H7 (cell line): ENCODE results near the gene GSS. TPM values are rescaled to one million over a fixed set of nuclear protein-coding genes. Genes with fewer than 3 reads are reported as not detected.

Source experiments
- DNase-seq: peaks from one replicate; pipeline ENCODE4 v3.0.0; 2012
- H3K27me3 ChIP-seq: 2 replicates; pipeline ENCODE4 v1.6.0; 2011; ENCODE audit warnings: mild to moderate bottlenecking, low read length; ENCODE audit not compliant: control insufficient read depth, insufficient read depth
- H3K36me3 ChIP-seq: replicated peaks from 2 replicates; pipeline ENCODE4 v1.5.1; 2011; ENCODE audit warnings: low read length; ENCODE audit not compliant: control insufficient read depth, insufficient read depth
- H3K4me3 ChIP-seq: 2 replicates; pipeline ENCODE4 v1.5.1; 2011; ENCODE audit warnings: low read depth, mild to moderate bottlenecking, control low read depth, low read length, moderate library complexity; ENCODE audit not compliant: insufficient read depth
- total RNA-seq: library from RNA; depleted of rRNA; stranded (reverse); fragments of >200 nt; shearing (Covaris generic); gene quantifications from 2 replicates; pipeline ENCODE4 v1.2.3, GENCODE V29; 2014

The GSS gene
- total RNA-seq, 1 experiment from 2014 or later = 72.2 TPM

DNA sequence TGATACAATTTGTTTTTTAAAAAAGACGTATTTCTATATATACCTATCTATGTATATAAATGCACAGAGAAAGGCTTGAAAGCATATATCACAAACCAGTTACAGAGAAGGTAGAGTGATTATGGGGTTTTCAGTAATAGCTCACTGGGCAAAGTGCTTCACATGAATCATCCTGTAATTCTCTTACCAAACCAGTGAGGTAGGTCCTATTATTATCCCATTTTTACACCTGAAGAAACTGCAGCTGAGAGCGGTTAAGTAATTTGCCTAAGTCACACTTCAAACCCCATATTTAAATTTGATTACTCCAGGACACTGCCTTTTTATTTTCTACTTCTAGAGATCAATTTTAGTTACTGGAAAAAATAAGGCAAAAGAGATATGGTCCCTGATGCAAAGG is 4.4 kb downstream of the GSS start:
- H3K36me3 ChIP-seq = peaks cover 3% of the 10 kb centered on the region; the same call in 1 of the 2 replicates
- no peaks in the 10 kb centered on the region for H3K27me3 ChIP-seq
- DNase-seq = no peak
- no peak overlapping the region for H3K4me3 ChIP-seq

DNA sequence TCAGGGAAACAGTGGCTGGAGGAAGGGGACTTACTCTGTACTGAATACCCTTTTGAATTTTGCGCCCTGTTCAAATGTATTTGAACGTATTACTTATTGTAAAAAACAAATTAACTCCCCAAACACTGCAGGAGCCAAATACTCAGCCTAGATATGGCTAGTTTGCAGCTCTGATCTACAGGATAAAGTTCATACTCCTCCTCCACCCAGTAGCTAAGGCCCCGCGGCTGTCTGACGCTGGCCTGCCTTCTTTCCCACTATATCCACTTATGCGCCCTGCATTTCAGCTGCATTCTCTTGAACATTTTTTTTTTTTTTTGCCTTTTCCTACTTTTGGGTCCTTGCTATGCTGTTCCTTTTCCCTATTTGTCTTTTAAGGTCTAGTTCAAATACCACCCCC is 6.5 kb downstream of the GSS start:
- no peak for DNase-seq
- H3K4me3 ChIP-seq = no peak overlapping the region
- H3K36me3 ChIP-seq = peaks cover 5% of the 10 kb centered on the region
- H3K27me3 ChIP-seq = no peaks in the 10 kb centered on the region

DNA sequence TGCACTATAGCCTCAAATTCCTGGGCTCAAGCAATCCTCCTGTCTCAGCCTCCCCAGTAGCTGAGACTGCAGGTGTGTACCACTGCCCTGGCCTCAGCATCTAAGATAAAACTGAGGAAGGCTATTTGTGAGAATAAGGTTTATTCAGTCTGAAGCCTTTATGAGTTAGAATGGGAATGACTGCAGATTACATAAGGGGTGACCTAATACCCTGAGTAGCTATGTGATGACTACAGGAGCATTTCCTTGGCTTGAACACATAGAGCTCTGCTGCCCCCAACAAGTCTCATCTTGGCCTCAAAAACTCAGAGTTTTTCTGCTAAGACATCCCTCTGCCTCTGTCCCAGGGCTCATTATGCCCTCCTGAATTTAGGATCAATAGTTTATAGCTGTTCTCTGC is 7.6 kb downstream of the GSS start:
- Histone ChIP-seq H3K27me3 (no peaks in the 10 kb centered on the region), H3K4me3 (no peak overlapping the region), H3K36me3 (peaks cover 5% of the 10 kb centered on the region)
- DNase-seq = no peak

DNA sequence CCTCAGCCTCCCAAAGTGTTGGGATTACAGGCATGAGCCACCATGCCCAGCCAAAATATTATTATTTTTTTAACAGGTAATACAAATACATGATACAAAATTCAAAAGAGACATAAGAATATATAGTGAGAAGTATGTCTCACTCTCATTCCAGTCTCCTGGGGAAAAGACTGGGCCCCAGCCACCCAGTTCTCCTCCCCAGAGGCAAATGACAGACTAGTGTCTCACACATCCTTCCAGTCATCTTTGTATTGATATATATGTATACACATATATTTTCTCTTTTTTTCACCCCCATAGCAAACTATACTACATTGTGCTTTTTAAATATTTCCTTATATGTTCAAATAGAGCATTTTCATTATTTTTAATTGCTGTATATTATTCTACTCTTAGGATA is 8.3 kb downstream of the GSS start:
- Histone ChIP-seq H3K27me3 (no peaks in the 10 kb centered on the region), H3K4me3 (no peak overlapping the region), H3K36me3 (peaks cover 11% of the 10 kb centered on the region)
- DNase-seq = no peak

DNA sequence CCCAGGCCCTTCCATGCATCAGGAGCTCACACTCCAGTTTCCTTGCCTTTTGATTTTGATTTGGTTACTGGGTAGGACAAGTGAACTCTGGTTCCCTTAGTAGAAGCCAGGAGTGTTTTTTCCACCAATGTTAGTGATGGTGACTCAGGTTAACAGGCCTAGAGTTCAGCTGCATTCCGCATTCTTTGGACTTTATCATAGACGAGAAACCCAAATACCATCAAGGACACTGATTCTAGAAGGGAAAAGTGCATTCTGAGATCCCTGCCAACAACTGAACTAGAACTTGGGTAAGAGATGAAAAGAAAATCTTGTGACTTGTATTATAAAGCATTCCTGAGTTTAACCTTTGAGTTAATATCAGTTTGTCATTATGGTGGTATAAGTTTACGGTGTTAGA is 8.9 kb downstream of the GSS start:
- Histone ChIP-seq H3K27me3 (no peaks in the 10 kb centered on the region), H3K36me3 (peaks cover 13% of the 10 kb centered on the region), H3K4me3 (no peak overlapping the region)
- no peak for DNase-seq

DNA sequence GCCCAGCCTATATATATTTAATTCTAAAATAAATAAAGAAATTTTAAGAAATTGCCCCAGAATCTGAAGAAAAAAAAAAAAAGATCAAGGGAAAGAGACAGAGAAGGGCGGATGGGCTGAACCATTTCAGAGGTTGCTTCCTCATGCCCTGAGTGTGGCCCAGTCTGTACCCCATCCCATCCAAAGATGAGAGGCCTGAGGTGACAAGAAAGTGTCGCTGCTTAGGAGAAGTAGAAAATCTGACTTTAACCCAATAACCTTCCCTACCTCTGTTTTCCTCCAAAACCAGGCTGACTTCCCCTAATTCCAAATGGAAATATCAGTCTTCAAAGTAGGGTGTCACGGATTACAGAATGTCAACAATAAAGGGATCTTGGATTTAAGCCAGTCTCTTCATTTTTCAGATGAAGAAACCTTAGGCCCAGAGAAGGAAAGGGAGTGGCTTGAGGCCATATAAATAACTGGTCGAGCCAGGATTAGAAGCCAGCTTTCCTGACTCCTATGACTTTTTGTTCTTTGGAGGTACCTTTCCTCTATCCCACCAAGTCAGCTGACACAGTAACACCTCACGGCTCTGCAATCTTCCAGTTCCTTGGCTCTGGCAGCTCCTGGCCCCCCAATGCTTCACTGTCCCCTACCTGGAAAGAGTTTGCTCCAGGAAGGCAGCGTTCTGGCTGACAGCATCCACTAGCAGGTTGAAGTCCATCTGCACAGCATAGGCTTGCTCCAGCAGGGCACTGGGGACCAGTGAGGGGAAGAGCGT is 10.1 kb downstream of the GSS start:
- no peak for DNase-seq
- H3K27me3 ChIP-seq = no peaks in the 10 kb centered on the region
- peaks cover 15% of the 10 kb centered on the region for H3K36me3 ChIP-seq
- H3K4me3 ChIP-seq = no peak overlapping the region

DNA sequence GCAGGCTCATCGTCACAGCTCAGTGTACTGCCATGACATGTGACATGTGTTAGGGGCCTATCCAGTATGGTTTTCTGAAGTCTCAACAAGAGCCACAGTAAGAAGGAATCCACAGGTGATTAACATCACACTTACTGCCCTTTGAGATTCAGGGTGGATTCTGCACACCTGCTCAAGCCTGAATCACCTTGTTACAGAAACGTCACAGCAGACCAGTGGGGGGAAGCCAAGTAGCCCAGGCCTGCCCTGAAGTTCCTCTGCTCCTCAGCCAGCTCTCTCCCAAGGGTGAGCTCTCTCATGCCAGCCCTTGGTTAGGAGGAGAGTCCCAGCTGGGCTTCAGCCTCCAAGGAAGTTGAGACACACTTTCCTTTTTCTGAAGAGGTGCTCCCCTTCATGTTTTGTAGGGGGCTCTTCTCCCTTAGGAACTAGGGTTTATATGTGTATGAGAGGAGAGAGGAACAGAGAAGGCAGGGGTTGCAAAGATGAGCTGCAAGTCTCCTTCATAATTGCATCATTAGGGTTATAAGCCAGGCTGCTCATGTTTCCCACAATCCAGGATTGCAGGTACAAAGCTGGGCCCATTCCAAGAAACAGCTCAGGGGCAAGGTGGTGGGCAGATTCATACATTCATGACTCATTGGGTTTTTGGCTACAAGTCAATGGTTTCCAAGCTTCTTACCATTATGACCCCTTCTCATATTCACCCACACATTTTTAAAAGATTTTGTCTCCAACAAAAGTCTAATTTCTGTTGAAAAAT is 11.6 kb downstream of the GSS start:
- H3K4me3 ChIP-seq = no peak overlapping the region

DNA sequence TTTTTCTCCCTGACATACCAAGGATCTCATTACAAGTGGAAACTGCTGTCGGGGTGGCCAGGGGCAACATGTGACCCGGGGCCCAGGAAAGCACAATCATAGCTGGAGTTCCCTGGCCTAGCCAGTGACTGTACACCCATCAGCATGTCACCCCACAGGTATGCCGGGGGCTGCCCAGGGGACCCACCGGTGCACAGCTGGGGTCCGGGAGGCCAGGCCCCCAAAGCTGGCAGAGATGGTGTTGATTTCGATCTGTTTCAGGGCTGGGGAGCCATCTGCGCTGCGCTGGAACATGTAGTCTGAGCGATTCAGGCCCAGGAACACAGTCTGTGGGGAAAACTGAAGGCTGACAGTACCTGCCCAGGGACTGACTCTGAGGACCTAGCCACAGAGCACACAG is 13.3 kb downstream of the GSS start:
- no peak for DNase-seq
- peaks cover 18% of the 10 kb centered on the region for H3K36me3 ChIP-seq
- H3K4me3 ChIP-seq = no peak overlapping the region
- no peaks in the 10 kb centered on the region for H3K27me3 ChIP-seq

More for the DNA sequence above, 11.6 kb downstream of the GSS start:
- no peak for DNase-seq
- H3K27me3 ChIP-seq = no peaks in the 10 kb centered on the region
- peaks cover 16% of the 10 kb centered on the region for H3K36me3 ChIP-seq

DNA sequence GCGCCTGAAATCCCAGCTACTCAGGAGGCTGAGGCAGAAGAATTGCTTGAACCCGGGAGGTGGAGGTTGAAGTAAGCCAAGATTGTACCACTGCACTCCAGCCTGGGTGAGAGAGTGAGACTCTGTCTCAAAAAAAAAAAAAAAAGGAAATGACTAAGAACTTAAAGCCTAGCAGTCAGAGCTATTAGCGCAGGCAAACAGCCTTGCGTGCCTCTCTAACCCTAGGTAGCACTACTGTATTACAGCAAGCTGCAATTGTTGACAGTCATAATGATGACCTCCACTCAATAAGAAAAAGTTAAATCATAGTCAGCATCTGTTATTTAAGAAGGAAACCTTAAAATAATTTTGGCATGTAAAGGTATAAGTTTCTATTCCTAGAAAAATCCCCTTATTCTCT is 14.4 kb downstream of the GSS start:
- Histone ChIP-seq H3K36me3 (peaks cover 23% of the 10 kb centered on the region), H3K27me3 (no peaks in the 10 kb centered on the region), H3K4me3 (no peak overlapping the region)
- no peak for DNase-seq

DNA sequence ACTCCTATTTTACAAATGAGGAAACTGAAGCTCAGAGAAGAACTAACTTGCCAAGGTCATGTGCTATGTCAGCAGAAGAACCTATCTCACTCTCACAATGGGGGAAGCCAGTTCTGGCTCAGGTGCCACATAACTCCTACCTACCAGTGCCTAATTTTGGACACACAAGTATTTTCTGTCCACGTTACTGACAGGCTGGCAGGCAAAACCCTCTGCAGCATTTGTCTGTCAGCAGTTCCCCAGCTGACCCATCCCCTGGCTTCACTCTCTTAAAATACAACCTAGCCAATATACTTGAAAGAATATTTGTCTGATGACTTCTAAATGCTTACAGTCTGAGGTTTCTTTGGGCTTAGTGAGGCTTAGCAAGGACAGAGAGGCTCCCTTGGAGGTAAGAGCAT is 15.5 kb downstream of the GSS start:
- DNase-seq = no peak
- Histone ChIP-seq H3K27me3 (no peaks in the 10 kb centered on the region), H3K4me3 (no peak overlapping the region), H3K36me3 (peaks cover 24% of the 10 kb centered on the region)

DNA sequence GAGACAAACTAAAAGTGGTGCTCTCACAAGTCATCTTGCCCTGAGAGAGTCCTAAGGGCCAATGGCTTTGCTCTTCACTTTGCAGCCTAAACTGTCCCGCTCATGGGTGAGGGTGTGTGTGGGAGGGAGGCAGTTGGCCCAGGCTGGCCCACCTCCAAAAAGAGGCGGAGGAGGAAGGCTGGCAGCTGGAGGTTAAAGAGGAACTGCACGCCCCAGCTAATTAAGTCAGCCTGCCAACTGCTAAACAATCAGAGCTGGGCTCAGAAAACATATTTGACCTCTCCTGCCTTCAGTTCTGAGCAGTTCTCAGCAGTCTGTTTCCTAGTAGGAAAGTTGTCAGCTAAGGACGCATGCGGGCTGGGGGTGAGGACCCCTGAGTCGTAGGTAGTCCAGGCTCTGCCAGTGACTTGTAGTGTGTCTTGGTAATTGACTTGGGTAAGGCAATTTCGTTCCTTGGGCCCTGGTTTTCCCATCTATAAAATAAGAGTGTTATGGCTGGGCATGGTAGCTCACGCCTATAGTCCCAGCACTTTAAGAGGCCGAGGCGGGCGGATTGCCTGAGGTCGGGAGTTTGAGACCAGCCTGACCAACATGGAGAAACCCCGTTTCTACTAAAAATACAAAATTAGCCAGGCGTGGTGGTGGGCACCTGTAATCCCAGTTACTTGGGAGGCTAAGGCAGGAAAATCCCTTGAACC is 17.0 kb downstream of the GSS start:
- DNase-seq = no peak

DNA sequence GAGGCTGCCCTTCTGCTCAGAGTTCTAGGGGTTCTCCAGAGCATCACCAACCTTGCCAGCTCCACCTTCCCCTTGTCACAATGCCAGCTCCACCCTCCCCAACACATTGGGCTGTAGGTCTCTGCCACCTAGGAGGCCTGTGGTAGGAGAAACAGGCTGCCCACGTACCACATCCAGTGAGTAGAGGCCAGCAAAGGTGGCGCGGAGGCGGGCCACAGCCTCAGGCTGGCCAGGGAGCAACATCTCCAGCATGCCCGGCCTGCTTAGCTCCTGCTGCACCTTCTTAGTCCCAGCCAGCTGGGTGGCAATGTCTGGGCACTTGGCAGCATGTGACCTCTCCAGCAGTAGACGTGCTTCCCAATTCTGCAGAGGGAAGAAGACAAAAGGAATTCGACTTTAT is 23.8 kb downstream of the GSS start:
- Histone ChIP-seq H3K27me3 (no peaks in the 10 kb centered on the region), H3K4me3 (no peak overlapping the region), H3K36me3 (peaks cover 36% of the 10 kb centered on the region)
- DNase-seq = no peak

More for the DNA sequence above, 17.0 kb downstream of the GSS start:
- peaks cover 24% of the 10 kb centered on the region for H3K36me3 ChIP-seq
- H3K27me3 ChIP-seq = no peaks in the 10 kb centered on the region
- no peak overlapping the region for H3K4me3 ChIP-seq

DNA sequence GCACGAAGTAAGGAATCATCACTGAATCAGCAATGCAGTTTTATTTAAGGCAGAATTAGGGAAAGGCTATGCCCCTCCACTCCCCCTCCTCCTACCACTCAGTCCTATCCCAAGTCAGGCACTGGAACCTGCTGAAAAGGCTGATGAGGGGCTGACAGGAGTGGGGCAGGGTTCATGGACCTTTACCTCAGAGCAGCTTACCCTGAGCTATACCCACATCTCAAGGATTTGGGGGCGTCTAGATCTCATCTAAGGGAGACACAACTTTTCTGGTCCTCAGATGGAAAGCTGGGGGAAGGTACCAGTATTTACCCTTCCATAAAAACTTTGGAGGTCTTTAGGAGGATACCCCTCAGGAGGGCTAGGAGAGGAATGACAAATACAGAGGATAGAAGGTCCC is 27.2 kb downstream of the GSS start:
- Histone ChIP-seq H3K36me3 (peaks cover 32% of the 10 kb centered on the region), H3K27me3 (no peaks in the 10 kb centered on the region), H3K4me3 (no peak overlapping the region)
- DNase-seq = no peak

DNA sequence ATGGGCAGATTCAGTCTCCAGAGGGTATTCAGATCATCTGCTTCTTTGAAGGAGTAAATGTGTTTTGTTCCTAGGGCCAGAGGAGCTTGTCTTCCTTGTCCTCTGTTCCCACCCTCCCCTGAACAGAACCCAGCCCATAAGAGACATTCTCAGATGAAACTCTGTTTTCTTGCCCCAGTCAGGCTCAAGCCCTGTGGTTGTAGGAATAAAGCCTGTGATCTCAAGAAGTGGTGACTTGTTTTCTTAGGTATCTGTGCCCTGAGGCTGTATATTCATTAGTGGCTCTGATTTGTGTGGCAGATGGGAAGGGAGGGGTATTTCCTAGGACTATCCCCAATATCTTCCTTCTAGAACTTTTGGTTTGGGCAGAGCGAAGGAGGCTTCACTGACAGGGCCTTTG is 27.9 kb downstream of the GSS start:
- Histone ChIP-seq H3K36me3 (peaks cover 30% of the 10 kb centered on the region), H3K27me3 (no peaks in the 10 kb centered on the region), H3K4me3 (no peak overlapping the region)
- no peak for DNase-seq

DNA sequence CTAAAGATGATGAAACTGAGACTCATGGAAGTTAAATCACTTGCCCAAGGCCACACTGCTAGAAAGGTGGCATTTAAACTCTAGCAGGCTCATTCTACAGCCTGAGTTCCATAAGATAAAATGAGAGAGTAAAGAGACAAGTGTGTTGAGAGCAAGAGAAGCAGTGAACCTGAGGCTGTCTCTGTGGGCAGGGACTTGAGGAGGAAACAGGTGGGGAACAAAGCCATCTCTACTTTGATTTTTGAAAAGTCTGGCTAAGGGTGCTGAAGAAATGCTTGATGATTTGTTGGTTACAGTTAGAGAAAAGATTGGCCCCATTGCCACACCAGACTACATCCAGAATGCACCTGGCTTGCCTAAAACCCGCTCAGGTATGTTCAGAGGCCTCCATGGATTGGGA is 29.0 kb downstream of the GSS start:
- Histone ChIP-seq H3K36me3 (peaks cover 28% of the 10 kb centered on the region), H3K27me3 (no peaks in the 10 kb centered on the region), H3K4me3 (no peak overlapping the region)
- no peak for DNase-seq
